ENCODE results near the gene CNOT4.

The CNOT4 gene

DNA sequence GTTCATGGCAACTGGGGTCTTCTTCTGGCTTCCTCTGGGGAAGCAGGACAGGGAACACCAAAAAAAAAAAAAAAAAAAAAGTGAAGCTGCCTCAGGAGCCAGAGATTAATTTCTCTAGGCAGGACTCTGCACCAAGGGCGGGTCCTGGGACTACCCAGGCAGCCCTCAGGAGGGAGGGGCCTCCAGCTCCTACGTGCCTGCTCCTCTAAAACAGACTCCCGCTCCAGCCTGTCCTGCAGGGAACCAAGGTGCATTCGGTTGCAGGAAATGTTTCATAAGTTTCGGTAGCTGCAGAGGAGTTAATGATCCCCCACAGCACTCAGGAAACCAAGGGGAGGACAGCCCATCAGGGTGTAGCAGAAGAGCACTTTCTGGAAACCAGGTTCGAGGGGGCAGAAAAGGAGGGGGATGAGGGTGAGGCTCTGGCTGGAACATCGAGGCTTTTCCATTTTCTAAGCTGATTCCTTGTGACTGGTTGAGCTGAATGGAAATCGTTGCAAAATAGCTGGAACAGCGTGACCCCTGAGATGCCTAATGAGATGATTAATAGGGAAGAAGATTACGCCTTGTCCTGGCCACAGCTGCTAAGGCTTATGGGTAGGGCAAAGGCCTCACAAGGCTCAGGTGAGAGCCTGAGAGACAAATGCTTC, 192.1 kb downstream of the CNOT4 start:
- DNase-seq, result no peak

DNA sequence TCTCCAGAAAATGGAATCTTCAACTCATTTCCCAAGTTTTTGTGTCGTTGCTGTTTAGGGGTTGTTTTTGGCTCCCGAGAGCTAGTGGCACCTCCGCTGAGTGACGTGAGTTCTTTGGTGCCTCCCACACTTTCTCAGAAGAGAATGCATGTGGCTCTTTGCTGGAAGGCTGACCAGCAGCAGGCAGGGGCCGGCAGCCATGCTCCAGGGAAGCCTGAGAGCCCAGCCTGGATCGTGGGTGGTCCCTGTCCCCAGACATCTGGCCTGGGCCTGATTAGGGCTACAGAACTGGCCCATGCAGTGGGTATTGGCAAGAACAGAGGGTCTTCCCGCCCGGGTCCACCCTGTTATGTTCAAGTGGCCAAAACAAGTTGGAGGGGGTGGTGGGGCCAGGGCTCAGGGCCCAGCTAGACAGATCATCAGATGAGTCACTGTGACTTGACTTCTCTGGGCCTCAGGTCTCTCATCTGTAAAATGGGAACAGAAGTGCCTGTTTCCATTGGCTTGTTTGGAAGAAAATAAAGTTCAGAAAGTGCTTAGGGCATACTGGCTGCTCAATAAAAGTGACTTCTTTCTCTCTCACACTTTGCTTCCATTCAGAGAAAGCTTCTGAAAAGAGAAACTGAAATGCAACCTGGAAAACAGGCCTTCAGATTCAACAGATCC, 193.1 kb downstream of the CNOT4 start:
- DNase-seq, result no peak

DNA sequence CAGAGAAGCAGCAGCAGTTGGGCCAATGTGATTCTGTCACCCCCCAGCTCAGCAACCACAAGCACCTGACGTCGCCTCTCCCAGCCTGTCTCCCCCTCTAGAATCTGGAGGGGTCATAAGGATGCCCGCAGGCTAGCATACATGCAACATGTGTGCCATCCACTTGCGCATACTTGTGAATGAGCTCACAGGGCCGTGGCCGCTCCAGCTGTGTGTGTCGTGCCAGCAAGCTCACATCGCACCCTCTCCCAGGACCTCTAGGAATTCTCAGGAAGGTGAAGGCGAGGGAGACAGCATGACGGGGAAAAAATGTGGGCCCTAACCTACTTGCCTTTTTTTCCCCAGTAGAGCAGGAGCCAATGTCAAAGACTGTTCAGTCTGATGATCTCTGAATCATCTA, 195.9 kb downstream of the CNOT4 start:
- no peak for DNase-seq

Data from hematopoietic multipotent progenitor cell treated with erythropoietin and hydrocortisone succinate and interleukin-3 and kit ligand, for 6 days (in vitro differentiated cells).